Ovary (tissue), 3 donors: ENCODE results near the gene ZNRF1.

Experiments used
- CTCF ChIP-seq, 3 donors: fragments of 450-650 bp in 2 of 3; fragments of 200-600 bp in 1 of 3; IDR thresholded peaks; one replicate each; pipeline versions ENCODE4 v1.5.1 to v1.8.0; 2016 to 2022; ENCODE audit warnings: antibody characterized with exemption in 3 of 3, mild to moderate bottlenecking in 1 of 3
- POLR2A ChIP-seq: fragments of 450-650 bp; IDR thresholded peaks from one replicate; pipeline ENCODE4 v1.6.1; 2017; ENCODE audit warnings: antibody characterized with exemption, mild to moderate bottlenecking, moderate library complexity
- donor health status: DM: no; HTN: no; CAD: no.

- no peak for TF ChIP-seq POLR2A
- no peak for TF ChIP-seq CTCF (IDR thresholded peaks at IDR 0.05)
These were observed 74.9 kb downstream of the ZNRF1 start for GRCh38 chr16:75073545-75074303.
